Erythroblast (primary cell): ENCODE measurements around the gene C2orf76.

Experiments
- GATA1 ChIP-seq: IDR thresholded peaks from 2 replicates; pipeline ENCODE4 v1.6.1; 2011; ENCODE audit warnings: low read depth, mild to moderate bottlenecking, control low read depth, low read length, moderate library complexity
- POLR2A ChIP-seq: IDR thresholded peaks from 2 replicates; pipeline ENCODE4 v1.6.1; 2011; ENCODE audit warnings: mild to moderate bottlenecking, low read length

GRCh38 chr2:119263025-119263424 lies 103.6 kb downstream of the C2orf76 start:
- TF ChIP-seq POLR2A, result no peak
- no peak for TF ChIP-seq GATA1
